Anterior cingulate cortex (tissue), 58 donors: ENCODE data around the gene GRAMD2B.

ENCODE experiments used
- DNase-seq, 58 donors: peaks; one replicate each; lab custom pipeline; 2025; lab: John Stamatoyannopoulos, UW

GRAMD2B gene

DNA sequence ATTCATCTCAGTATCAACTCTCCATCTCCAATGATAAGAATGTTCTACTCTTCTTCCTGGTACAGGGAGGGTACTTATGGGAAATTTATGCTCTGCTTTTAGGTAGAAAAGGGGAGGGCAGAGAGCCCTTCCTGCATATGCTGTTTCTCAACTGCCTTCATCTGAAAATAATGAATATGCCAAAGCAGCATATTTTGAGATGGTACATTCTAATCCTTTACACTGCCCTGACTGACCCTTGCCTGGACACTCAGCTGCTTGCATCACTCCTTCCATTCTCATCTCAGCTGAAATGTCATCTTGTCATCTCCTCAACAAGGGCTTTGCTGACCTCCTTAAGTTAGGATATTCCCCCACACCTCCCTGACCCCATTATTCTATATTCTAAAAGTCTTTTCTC is 103.3 kb downstream of the GRAMD2B start:
- no peak for DNase-seq

GRCh38 chr5:126527158-126527557 is 103.9 kb downstream of the GRAMD2B start:
- DNase-seq, result no peak

DNA sequence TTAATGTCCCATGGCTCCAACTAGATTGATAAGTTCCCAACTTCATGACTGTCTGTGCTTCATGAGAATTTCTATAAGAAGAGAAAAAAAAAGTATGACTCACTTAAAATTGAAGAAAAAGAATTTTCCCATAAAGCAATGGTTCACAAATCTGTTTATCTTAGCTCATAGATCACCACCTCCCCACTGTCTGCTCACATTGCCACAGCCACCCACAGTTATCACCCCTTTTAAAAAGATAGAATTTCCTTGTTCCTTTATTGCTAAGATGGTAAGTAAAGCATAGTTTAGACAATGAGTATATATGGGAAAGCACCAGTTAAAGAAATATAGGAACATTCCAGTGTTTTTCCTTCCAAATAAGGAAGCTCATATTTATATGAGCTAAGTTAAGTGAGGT is 104.7 kb downstream of the GRAMD2B start:
- DNase-seq, result no peak

GRCh38 chr5:126531543-126532120 is 108.4 kb downstream of the GRAMD2B start:
- DNase-seq, result peak in 10 of 58 donors; percentile 7 to 81 (median 20)

- no peak for DNase-seq
Measured at GRCh38 chr5:126534553-126534952, 111.3 kb downstream of the GRAMD2B start.

GRCh38 chr5:126535856-126536545 is 112.8 kb downstream of the GRAMD2B start:
- no peak for DNase-seq

GRCh38 chr5:126536874-126537273 is 113.7 kb downstream of the GRAMD2B start:
- no peak for DNase-seq

DNA sequence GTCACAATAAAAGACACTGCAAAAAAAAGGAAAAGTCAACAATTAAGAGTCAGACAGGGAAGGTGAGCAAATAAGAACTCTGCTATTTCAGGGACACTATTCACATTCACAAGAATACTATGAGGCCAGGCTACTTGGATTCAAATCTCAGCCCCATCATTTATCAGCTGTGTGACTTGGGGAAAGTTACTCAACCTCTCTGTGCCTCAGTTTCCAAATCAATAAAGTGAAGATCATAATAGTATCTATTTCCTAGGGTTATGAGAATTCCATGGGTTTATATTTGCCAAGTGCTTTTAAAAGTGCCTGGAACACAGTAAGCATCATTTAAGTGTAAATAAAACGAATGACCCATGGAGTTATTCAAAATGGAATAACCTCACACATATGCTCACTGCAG is 115.4 kb downstream of the GRAMD2B start:
- no peak for DNase-seq

DNA sequence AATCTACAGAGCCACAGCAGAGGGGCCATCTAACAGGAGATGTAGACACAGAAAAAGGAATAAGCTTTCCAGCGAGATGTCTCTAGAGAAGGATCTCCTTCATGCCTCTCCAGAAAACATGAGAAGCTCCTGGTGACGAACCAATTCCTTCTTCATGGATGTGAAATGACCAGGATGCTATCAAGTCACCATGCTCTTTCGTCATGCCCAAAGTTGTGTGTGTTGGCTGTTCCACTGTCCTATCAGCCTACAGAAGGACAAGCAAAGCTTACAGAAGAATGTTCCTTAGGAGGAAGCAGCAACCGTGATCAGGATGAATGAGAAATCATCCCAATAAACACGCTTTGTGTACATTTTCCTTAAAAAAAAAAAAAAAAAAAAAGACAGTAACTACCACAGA is 117.4 kb downstream of the GRAMD2B start:
- no peak for DNase-seq

DNA sequence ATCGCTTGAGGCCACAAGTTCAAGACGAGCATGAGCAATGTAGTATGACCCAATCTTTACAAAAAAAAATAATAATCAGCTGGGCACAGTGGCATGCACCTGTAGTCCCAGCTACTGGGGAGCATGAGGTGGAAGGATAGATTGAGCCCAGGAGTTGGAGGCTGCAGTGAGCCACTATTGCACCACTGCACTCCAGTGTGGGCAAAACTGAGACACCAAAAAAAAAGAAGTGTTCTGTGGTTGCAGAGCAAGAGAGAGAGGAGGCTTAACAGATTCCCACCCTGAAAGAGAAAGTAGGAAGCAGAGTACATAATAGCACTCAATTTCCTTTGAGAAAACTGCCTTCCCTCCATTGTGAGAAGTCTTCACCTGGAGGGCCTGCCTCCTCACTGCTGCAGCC is 119.2 kb downstream of the GRAMD2B start:
- no peak for DNase-seq

DNA sequence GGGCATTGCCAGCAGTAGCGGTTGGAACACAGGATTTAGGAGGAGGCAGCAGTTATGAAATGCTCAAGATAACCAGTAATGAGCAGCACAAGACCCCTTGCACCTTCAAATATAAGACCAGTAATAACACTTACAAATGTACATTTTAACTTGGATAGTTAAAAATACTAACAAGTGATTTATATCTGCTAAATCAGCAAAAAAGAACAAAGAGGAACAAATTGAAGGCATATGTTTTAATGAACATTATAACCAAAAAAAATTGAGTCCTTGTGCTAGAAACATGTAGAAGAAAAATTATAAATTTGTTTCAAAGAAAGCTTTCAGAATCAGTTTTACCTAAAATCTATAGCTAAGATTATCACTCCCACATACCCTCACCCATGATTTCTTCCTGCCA is 119.8 kb downstream of the GRAMD2B start:
- no peak for DNase-seq

GRCh38 chr5:126543660-126544059 is 120.5 kb downstream of the GRAMD2B start:
- DNase-seq, result no peak
